Suppressor macrophage (primary cell): Measurements from ENCODE around the gene TRAPPC11.
"Not testable (repeated sequence)": the region's sequence is repeated elsewhere in the genome, so short reads cannot be mapped to it uniquely, and the experiment has no call there.

Experiments
- DNase-seq, 4 experiments: peaks; one replicate each; pipeline ENCODE4 v3.0.0-alpha.2; 2020 to 2022
- total RNA-seq, 17 experiments: gene quantifications; one replicate each; lab custom pipeline; 2026; ENCODE audit warnings: mixed read lengths in 6 of 17, inconsistent platforms in 3 of 17; lab: John Stamatoyannopoulos, UW

Gene TRAPPC11
- 42.6 to 139 (median 93.4) reads per million in 17 experiments for total RNA-seq

DNA sequence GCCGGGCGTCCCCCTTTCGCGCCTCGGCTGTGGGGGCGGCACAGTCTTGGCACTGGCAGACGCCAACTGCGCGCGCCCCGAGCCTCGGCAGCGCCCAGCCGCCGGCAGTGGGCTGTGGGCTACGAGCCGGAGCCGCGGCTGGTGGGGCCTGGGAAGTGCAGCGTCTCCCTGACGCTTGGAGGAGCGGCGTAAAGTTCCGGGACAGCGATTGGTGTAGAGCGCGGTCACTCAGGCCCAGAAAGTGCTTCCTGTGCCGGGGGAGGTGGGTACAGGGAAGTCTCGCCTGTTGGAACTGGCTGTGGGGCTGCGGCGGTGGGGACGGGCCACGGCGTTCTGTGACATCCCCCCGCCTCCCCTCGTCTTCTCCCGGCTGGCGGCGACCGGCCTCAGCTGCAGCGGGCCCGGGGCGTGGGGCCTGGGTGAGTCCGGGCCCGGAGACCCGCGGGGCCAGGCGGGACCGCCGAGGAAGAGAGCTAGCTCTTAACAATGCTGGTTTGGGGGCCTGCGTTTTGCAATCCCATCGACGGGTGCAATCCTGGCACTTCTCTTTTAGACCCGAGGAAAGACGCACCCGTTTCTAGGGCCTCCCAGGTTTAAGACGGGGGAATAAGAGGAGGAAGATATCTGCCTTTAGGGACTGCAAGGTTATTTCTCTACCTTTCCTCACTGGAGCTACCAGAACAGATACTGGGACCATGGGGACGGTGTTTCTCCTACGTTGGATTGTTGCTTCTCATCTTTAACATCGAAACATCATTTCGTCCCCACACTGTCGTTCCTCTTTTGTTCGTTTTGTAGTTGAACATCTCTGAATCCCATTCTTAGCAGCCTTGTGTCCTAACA is at the start of gene TRAPPC11, which contains the start of gene RWDD4:
TSS of gene TRAPPC11 (plus strand) at position 265 of the 843 bp plus-strand sequence. CDS start 4,575 bp downstream, outside the sequence.
TSS of gene RWDD4 (minus strand) at position 157 of the 843 bp plus-strand sequence. CDS start 233 bp downstream, outside the sequence.
- DNase-seq = peak; percentile 98 to 99 (median 98)

DNA sequence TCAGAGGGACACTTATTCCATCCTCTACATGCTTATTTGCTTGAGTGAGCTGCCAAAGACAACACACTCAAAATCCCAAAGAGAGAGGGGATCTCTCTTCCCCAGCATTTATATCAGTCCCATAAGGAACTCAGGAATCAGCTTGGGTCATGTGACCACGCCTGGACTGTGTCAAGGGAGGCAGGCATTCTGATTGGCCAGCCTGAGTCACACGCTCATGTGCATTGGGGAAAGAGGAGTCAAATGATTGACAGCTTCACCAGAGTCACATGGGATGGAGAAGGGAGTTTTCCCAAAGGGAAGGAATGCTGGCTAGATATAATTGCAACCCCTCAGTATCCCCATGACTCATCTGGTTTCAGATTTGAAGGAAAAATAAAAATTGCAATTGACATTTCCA is 49.1 kb upstream of the TRAPPC11 start:
- DNase-seq = peak in 2 of 4 experiments; percentile 10 to 14

- DNase-seq = no peak
These were observed 48.5 kb upstream of the TRAPPC11 start for GRCh38 chr4:183610613-183611012.

DNA sequence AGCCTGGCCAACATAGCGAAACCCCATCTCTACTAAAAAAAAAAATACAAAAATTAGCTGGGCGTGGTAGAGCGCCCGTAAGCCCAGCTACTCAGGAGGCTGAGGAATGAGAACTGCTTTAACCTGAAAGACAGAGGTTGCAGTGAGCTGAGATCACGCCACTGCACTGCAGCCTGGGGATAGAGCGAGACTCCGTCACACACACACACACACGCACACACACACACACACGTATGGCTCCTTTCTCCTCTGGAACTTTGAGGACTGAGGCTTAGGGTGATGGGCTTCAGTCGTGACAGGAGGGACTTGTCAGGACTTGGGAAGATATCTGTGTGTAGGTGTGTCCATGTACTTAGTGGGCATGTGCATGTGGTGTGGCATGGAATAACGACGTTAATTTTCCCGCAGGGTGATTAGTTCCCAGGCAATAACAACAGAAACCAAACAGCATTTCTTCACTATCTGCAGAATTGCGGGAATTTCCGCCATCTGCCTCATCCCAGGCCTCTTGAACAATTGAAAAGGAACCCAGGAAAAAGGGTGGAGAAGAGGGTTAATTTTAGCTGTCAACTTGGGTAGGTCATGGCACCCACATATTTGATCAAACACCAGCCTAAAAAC is 47.8 kb upstream of the TRAPPC11 start:
- DNase-seq = no peak

GRCh38 chr4:183612329-183613250 is 46.5 kb upstream of the TRAPPC11 start:
- DNase-seq = no peak

- DNase-seq = no peak
These were observed 42.0 kb upstream of the TRAPPC11 start for GRCh38 chr4:183617075-183617474.

- no peak for DNase-seq
These were observed 40.4 kb upstream of the TRAPPC11 start for GRCh38 chr4:183618681-183619080.

GRCh38 chr4:183620421-183620820 is 38.7 kb upstream of the TRAPPC11 start:
- DNase-seq = no peak

GRCh38 chr4:183621875-183622274 is 37.2 kb upstream of the TRAPPC11 start:
- DNase-seq = peak in 3 of 4 experiments; percentile 41 to 78 (median 77)

GRCh38 chr4:183624548-183624947 is 34.5 kb upstream of the TRAPPC11 start:
- no peak for DNase-seq

DNA sequence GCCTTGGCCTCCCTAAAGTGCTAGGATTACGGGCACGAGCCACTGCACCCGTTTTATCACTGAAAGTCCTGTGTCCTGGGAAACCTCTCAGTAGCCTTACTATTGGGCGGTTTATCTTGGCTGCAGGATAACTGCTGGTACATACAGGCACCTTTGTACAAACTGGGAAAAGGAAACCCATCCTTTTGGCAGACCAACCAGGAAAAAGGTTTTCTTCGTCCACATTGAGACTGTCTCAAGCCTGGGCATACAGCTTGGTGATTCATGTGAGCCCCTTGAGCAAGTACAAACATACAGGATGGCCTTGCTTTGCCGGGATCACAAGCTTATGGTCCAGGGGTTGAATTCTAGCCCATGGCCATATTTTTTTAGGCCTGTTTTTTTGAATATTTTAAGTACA is 32.9 kb upstream of the TRAPPC11 start:
- DNase-seq = no peak

DNA sequence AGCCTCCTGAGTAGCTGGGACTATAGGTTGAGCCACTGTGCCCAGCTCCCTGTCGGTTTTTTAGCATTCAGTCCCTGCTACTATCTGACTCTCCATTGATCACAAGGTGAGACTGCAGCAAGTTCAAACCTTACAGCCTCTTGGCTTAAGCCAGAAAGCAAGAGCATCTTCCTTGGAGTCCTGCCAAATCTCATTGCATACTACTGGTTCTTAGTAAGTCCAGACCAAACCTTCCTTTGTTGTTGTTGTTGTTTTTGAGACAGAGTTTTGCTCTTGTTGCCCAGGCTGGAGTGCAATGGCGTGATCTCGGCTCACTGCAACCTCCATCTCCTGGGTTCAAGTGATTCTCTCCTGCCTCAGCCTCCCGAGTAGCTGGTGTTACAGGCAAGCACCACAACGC is 31.8 kb upstream of the TRAPPC11 start:
- not testable (repeated sequence) for DNase-seq

DNA sequence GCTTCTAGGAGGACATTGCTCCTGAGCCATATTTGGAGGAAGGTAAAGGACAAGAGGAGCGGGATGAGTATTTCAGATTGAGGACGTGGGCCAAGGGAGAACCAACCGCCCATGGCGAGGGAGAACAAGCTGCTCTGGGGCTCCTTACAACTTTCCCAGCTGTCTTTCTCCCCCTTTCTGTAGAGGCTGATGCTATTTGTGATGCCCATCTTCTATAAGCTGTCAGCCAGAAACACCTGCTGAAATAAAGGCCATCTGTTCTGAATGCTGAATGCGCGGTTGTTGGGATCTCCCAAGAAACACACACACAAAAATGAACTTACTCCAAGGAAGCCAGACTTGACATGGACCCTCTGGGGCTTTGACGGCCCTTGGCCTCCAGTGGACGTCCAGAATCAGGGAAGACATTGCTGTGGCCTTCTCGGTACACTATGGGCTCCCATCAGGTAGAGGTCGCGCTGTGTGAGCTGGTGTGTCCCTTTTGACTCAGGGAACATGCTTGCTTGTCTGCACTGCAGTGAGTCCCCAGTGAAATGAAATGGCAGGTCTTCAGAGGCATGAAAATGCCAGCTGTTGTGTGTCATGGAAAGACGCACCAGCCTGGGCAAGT is 31.0 kb upstream of the TRAPPC11 start:
- no peak for DNase-seq

GRCh38 chr4:183631577-183632198 is 27.4 kb upstream of the TRAPPC11 start:
- no peak for DNase-seq

GRCh38 chr4:183632689-183633088 is 26.4 kb upstream of the TRAPPC11 start:
- no peak for DNase-seq

GRCh38 chr4:183633476-183634400 is 25.4 kb upstream of the TRAPPC11 start:
- no peak for DNase-seq

DNA sequence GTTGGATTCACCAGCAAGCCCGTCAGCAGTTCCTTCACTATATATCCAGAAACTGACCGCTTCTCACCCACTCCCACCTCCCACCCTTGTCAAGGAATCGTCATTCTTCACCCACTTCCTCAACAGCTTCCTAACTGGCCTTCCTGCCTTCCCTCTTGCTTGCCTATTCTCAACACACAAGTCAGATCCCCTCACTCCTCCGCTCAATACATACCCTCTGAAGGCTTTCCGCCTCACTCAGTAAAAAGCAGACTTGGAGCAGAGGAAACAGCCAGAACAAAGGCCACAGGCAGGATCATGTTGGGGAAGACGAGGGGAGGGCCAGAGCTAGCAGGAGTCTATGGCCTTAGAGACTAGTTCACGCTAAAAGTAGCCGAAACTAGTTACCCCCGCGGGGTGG is 23.8 kb upstream of the TRAPPC11 start:
- DNase-seq = peak in 3 of 4 experiments; percentile 24 to 45 (median 30)

- DNase-seq = no peak
These were observed 23.4 kb upstream of the TRAPPC11 start for GRCh38 chr4:183635741-183636140.

- no peak for DNase-seq
These were observed 22.6 kb upstream of the TRAPPC11 start for GRCh38 chr4:183636503-183636902.

DNA sequence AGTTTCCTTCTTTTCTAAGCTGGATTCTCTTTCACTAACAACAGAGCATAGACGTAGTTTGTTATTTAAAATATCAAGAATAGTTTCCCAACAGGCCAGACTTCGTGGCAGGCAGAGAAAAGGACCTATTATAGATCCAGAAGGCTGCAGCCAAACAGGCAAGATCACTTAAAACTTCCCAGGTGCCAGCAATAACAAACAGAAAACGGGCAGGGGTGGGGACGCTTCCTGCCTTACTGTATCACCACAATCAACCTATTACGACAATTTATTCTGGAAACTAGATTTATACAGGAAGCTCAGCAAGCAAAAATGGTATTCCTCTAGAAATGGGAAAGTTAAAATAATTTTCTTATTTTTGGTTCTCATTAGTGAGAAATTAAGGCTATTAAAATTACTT is 22.2 kb upstream of the TRAPPC11 start:
- DNase-seq = no peak
